GM23338 (cell line): ENCODE results near the gene WDR73.

Experiments
- CREB1 ChIP-seq: fragments of 250-450 bp; sonication (Bioruptor Pico); IDR thresholded peaks from 2 replicates; pipeline ENCODE4 v1.5.0; 2020; ENCODE audit warnings: low read depth, mild to moderate bottlenecking, moderate library complexity
- CTCF ChIP-seq, 2 experiments: fragments of 200-600 bp in 1 of 2; sonication (generic) in 1 of 2; conservative IDR thresholded peaks; 2 replicates each; pipeline versions ENCODE4 v1.5.1 to v1.6.1; 2016 to 2017; ENCODE audit warnings: antibody characterized with exemption in 2 of 2, low read depth in 2 of 2, mild to moderate bottlenecking in 2 of 2, moderate library complexity in 1 of 2
- EZH2 ChIP-seq: fragments of 200-600 bp; sonication (generic); IDR thresholded peaks from one replicate; pipeline ENCODE4 v1.8.0; 2017; ENCODE audit warnings: antibody characterized with exemption, mild to moderate bottlenecking, low read depth; ENCODE audit not compliant: unreplicated experiment
- EZH2phosphoT487 ChIP-seq: fragments of 200-600 bp; sonication (generic); IDR thresholded peaks from one replicate; pipeline ENCODE4 v1.8.1; 2018; ENCODE audit warnings: antibody characterized with exemption; ENCODE audit not compliant: unreplicated experiment
- JUNB ChIP-seq: IDR thresholded peaks from one replicate; pipeline ENCODE4 v1.6.1; 2016; ENCODE audit warnings: antibody characterized with exemption; ENCODE audit not compliant: unreplicated experiment
- POLR2AphosphoS5 ChIP-seq: IDR thresholded peaks from 2 replicates; pipeline ENCODE4 v1.6.1; 2016; ENCODE audit warnings: antibody characterized with exemption, low read depth
- REST ChIP-seq: IDR thresholded peaks from one replicate; pipeline ENCODE4 v1.6.1; 2018; ENCODE audit warnings: antibody characterized with exemption; ENCODE audit not compliant: unreplicated experiment
- STAT1 ChIP-seq: IDR thresholded peaks from one replicate; pipeline ENCODE4 v1.6.1; 2016; ENCODE audit warnings: antibody characterized with exemption; ENCODE audit not compliant: unreplicated experiment

- TF ChIP-seq EZH2 (no peak), CTCF (conservative IDR thresholded peaks at IDR 0.05; ENCODE audit: low read depth in 2 of 2) (no peak), POLR2AphosphoS5 (no peak), CREB1 (CRISPR knock-in tag) (no peak), JUNB (no peak), EZH2phosphoT487 (no peak), REST (no peak), STAT1 (no peak)
Measured at GRCh38 chr15:84621358-84621979, 32.6 kb downstream of the WDR73 start.
